H1 (cell line): ENCODE measurements around the gene MARCHF10. TPM values are rescaled to one million over a fixed set of nuclear protein-coding genes. Genes with fewer than 3 reads are reported as not detected.

Source experiments
- CTCF ChIA-PET: fragments of 300-600 bp; sonication (Branson Sonifier 250); formaldehyde crosslinking; loops from one replicate; lab custom pipeline; 2021; ENCODE audit not compliant: partially characterized antibody; lab: Charles Lee
- POLR2A ChIA-PET: fragments of 300-600 bp; sonication (Branson Sonifier 250); formaldehyde crosslinking; loops from one replicate; lab custom pipeline; 2021; ENCODE audit warnings: inconsistent platforms; ENCODE audit not compliant: partially characterized antibody; lab: Charles Lee
- DNase-seq, 2 experiments: peaks; one replicate each; pipeline versions ENCODE4 v3.0.0 to v3.0.0-alpha.2; 2010 to 2022; ENCODE audit warnings: low spot score in 2 of 2, low read depth in 1 of 2, mixed read lengths in 1 of 2
- FAIRE-seq: peaks from 2 replicates; lab custom pipeline; 2011; peaks lifted over from hg19 to GRCh38; lab: Jason Lieb, UNC
- H2AFZ ChIP-seq: 2 replicates; pipeline ENCODE4 v1.8.1; 2012; ENCODE audit warnings: low read length, inconsistent platforms
- H2AK5ac ChIP-seq: 2 replicates; pipeline ENCODE4 v1.6.1; 2013; ENCODE audit warnings: low read depth, low read length
- H2BK120ac ChIP-seq: replicated peaks from 2 replicates; pipeline ENCODE3; 2013; ENCODE audit warnings: low read depth, low read length, inconsistent platforms
- H2BK12ac ChIP-seq: 2 replicates; pipeline ENCODE4 v1.6.1; 2013; ENCODE audit warnings: low read depth, low read length
- H2BK15ac ChIP-seq: 2 replicates; pipeline ENCODE4 v1.6.1; 2013; ENCODE audit warnings: low read length
- H2BK20ac ChIP-seq: 2 replicates; pipeline ENCODE4 v1.6.1; 2013; ENCODE audit warnings: low read length
- H2BK5ac ChIP-seq: 2 replicates; pipeline ENCODE4 v1.6.1; 2013; ENCODE audit warnings: low read depth, low read length
- H3K14ac ChIP-seq: 2 replicates; pipeline ENCODE4 v1.6.1; 2013; ENCODE audit warnings: inconsistent platforms; ENCODE audit not compliant: insufficient read length
- H3K18ac ChIP-seq: 2 replicates; pipeline ENCODE4 v1.6.1; 2013; ENCODE audit warnings: low read length; ENCODE audit errors: extremely low read depth
- H3K23ac ChIP-seq: 2 replicates; pipeline ENCODE4 v1.6.1; 2013; ENCODE audit warnings: inconsistent platforms; ENCODE audit not compliant: insufficient read length
- H3K23me2 ChIP-seq: 2 replicates; pipeline ENCODE4 v1.6.1; 2013; ENCODE audit warnings: low read depth, low read length
- H3K27ac ChIP-seq: 2 replicates; pipeline ENCODE4 v1.6.1; 2011; ENCODE audit warnings: low read depth, low read length, inconsistent platforms
- H3K27me3 ChIP-seq, 4 experiments: replicated peaks in 1 of 4; 1 replicate in 1 of 4; 2 replicates in 3 of 4; pipeline versions ENCODE4 v1.6.1 to v1.8.1; 2011 to 2013; ENCODE audit warnings: low read length in 3 of 4, mild to moderate bottlenecking in 3 of 4, inconsistent platforms in 2 of 4, mixed read lengths in 2 of 4, moderate library complexity in 1 of 4; ENCODE audit not compliant: control insufficient read depth in 3 of 4, insufficient read depth in 3 of 4; ENCODE audit errors: extremely low read depth in 1 of 4
- H3K36me3 ChIP-seq, 4 experiments: 2 replicates each; pipeline versions ENCODE4 v1.6.1 to v1.8.1; 2011 to 2013; ENCODE audit warnings: mild to moderate bottlenecking in 4 of 4, low read length in 3 of 4, moderate library complexity in 2 of 4, control low read depth in 1 of 4, inconsistent platforms in 1 of 4; ENCODE audit not compliant: insufficient read depth in 4 of 4, control insufficient read depth in 2 of 4
- H3K4ac ChIP-seq: replicated peaks from 2 replicates; pipeline ENCODE3; 2013; ENCODE audit warnings: low read length, low read depth, mixed read lengths, inconsistent platforms; ENCODE audit not compliant: insufficient read length
- H3K4me1 ChIP-seq, 4 experiments: replicated peaks in 1 of 4; 1 replicate in 1 of 4; 2 replicates in 3 of 4; pipeline versions ENCODE4 v1.6.1 to v1.8.1; 2011 to 2013; ENCODE audit warnings: low read length in 3 of 4, inconsistent platforms in 2 of 4, mixed read lengths in 1 of 4; ENCODE audit not compliant: insufficient read depth in 4 of 4, control insufficient read depth in 3 of 4
- H3K4me2 ChIP-seq, 2 experiments: 2 replicates each; pipeline versions ENCODE4 v1.6.1 to v1.8.1; 2011 to 2013; ENCODE audit warnings: low read depth in 2 of 2, low read length in 2 of 2, control low read depth in 1 of 2, inconsistent platforms in 1 of 2, mild to moderate bottlenecking in 1 of 2; ENCODE audit not compliant: insufficient read depth in 1 of 2
- H3K4me3 ChIP-seq, 4 experiments: fragments of 200-600, 300-600 bp in 1 of 4; sonication (generic), shearing (Covaris generic), sonication (Bioruptor Twin) in 1 of 4; 2 replicates each; pipeline versions ENCODE4 v1.5.1 to v1.8.1; 2011 to 2016; ENCODE audit warnings: low read length in 4 of 4, low read depth in 3 of 4, control low read depth in 2 of 4, inconsistent platforms in 2 of 4, mild to moderate bottlenecking in 2 of 4, mixed read lengths in 1 of 4, moderate library complexity in 1 of 4; ENCODE audit not compliant: insufficient read depth in 2 of 4; ENCODE audit errors: extremely low read depth in 1 of 4
- H3K56ac ChIP-seq: replicated peaks from 2 replicates; pipeline ENCODE3; 2013; ENCODE audit warnings: low read depth, mild to moderate bottlenecking, mixed read lengths, low read length, inconsistent platforms; ENCODE audit not compliant: insufficient read length
- H3K79me1 ChIP-seq: 2 replicates; pipeline ENCODE4 v1.6.1; 2013; ENCODE audit warnings: low read depth, low read length, control low read depth
- H3K79me2 ChIP-seq, 2 experiments: 2 replicates each; pipeline versions ENCODE4 v1.6.1 to v1.8.1; 2012 to 2013; ENCODE audit warnings: low read length in 2 of 2, mild to moderate bottlenecking in 2 of 2, inconsistent platforms in 1 of 2; ENCODE audit not compliant: insufficient read depth in 2 of 2, control insufficient read depth in 1 of 2
- H3K9ac ChIP-seq, 4 experiments: replicated peaks in 1 of 4; 1 replicate in 1 of 4; 2 replicates in 3 of 4; pipeline versions ENCODE4 v1.6.1 to v1.8.1; 2011 to 2013; ENCODE audit warnings: low read depth in 3 of 4, low read length in 3 of 4, control low read depth in 2 of 4, mild to moderate bottlenecking in 2 of 4, moderate library complexity in 2 of 4, inconsistent platforms in 1 of 4; ENCODE audit errors: extremely low read depth in 1 of 4
- H3K9me3 ChIP-seq, 2 experiments: 2 replicates each; pipeline versions ENCODE4 v1.6.1 to v1.8.1; 2012 to 2013; ENCODE audit warnings: mild to moderate bottlenecking in 2 of 2, moderate library complexity in 2 of 2, control low read depth in 1 of 2, inconsistent platforms in 1 of 2, low read depth in 1 of 2, low read length in 1 of 2, mixed read lengths in 1 of 2; ENCODE audit not compliant: insufficient read depth in 2 of 2
- H4K20me1 ChIP-seq, 2 experiments: replicated peaks in 1 of 2; 2 replicates each; pipeline versions ENCODE3 to v1.8.1; 2011 to 2013; ENCODE audit warnings: inconsistent platforms in 2 of 2, low read length in 2 of 2, mild to moderate bottlenecking in 1 of 2; ENCODE audit not compliant: insufficient read depth in 2 of 2, control insufficient read depth in 1 of 2
- H4K5ac ChIP-seq: 2 replicates; pipeline ENCODE4 v1.6.1; 2013; ENCODE audit warnings: low read length, low read depth, mixed read lengths, inconsistent platforms; ENCODE audit not compliant: insufficient read length
- H4K8ac ChIP-seq: 2 replicates; pipeline ENCODE4 v1.8.0; 2013; ENCODE audit warnings: mild to moderate bottlenecking, moderate library complexity, low read length, inconsistent platforms; ENCODE audit not compliant: insufficient read depth; ENCODE audit errors: extremely low read depth
- H4K91ac ChIP-seq: replicated peaks from 2 replicates; pipeline ENCODE3; 2013; ENCODE audit warnings: low read length, mixed read lengths, inconsistent platforms; ENCODE audit not compliant: insufficient read length
- CHD2 ChIP-seq: IDR thresholded peaks from 2 replicates; pipeline ENCODE4 v1.6.1; 2012; ENCODE audit warnings: low read length, improper control_type of control experiment
- CTBP2 ChIP-seq: IDR thresholded peaks from 2 replicates; pipeline ENCODE4 v1.7.0; 2011; ENCODE audit warnings: borderline replicate concordance, mild to moderate bottlenecking, moderate library complexity, mixed read lengths, low read length; ENCODE audit not compliant: insufficient read depth, insufficient read length
- EGR1 ChIP-seq: IDR thresholded peaks from 2 replicates; pipeline ENCODE4 v1.6.1; 2011; ENCODE audit warnings: low read depth, low read length, borderline replicate concordance
- EZH2 ChIP-seq: fragments of 200-600 bp; sonication (generic); IDR thresholded peaks from 2 replicates; pipeline ENCODE4 v1.7.1; 2012; ENCODE audit warnings: low read depth, mild to moderate bottlenecking, moderate library complexity, low read length, inconsistent platforms; ENCODE audit not compliant: severe bottlenecking
- HDAC2 ChIP-seq, 2 experiments: fragments of 300-600 bp in 1 of 2; sonication (generic) in 1 of 2; IDR thresholded peaks; 2 replicates each; pipeline ENCODE4 v1.6.1; 2011 to 2012; ENCODE audit warnings: low read depth in 2 of 2, low read length in 2 of 2, mild to moderate bottlenecking in 2 of 2, moderate library complexity in 2 of 2, borderline replicate concordance in 1 of 2, inconsistent platforms in 1 of 2
- HDAC6 ChIP-seq: IDR thresholded peaks from one replicate; pipeline ENCODE4 v1.7.1; 2012; ENCODE audit warnings: low read depth, mild to moderate bottlenecking, inconsistent platforms, low read length, moderate library complexity
- PHF8 ChIP-seq: fragments of 200-600 bp; sonication (generic); conservative IDR thresholded peaks from 2 replicates; pipeline ENCODE4 v1.7.1; 2012; ENCODE audit warnings: low read depth, mild to moderate bottlenecking, inconsistent platforms, low read length, moderate library complexity
- SP2 ChIP-seq: IDR thresholded peaks from 2 replicates; pipeline ENCODE4 v1.6.1; 2012; ENCODE audit warnings: mild to moderate bottlenecking, low read length, inconsistent platforms
- TCF12 ChIP-seq: IDR thresholded peaks from 2 replicates; pipeline ENCODE4 v1.6.1; 2011; ENCODE audit warnings: low read depth, mild to moderate bottlenecking, low read length
- USF2 ChIP-seq: IDR thresholded peaks from 2 replicates; pipeline ENCODE4 v1.6.1; 2011; ENCODE audit warnings: low read length, improper control_type of control experiment
- WGBS, 2 experiments: shearing (Covaris generic) in 1 of 2; methylation state at CpG; one replicate each; pipeline versions ENCODE4 v1.1.6 to v1.1.7; 2013 to 2015; ENCODE audit warnings: low lambda C conversion rate in 2 of 2, mixed read lengths in 2 of 2, inconsistent platforms in 1 of 2, low coverage in 1 of 2, missing lambda C conversion rate in 1 of 2; ENCODE audit not compliant: insufficient replicate concordance in 2 of 2, insufficient coverage in 1 of 2, insufficient read length in 1 of 2; ENCODE audit errors: extremely low coverage in 1 of 2, missing lambda C conversion rate in 1 of 2; 5-methylcytosine and 5-hydroxymethylcytosine counted together
- polyA plus RNA-seq, 7 experiments: library from polyadenylated mRNA; depleted of rRNA in 3 of 7; stranded (reverse) in 5 of 7; unstranded in 2 of 7; fragments of >200 nt in 5 of 7; fragments of 200-250 nt in 2 of 7; gene quantifications; 1 replicate in 5 of 7; 2 replicates in 1 of 7; 4 replicates in 1 of 7; pipeline versions ENCODE4 v1.2.1 to v1.2.3, GENCODE V29; 2011 to 2013; ENCODE audit warnings: missing spikeins in 2 of 7, mixed read lengths in 2 of 7
- total RNA-seq: library from RNA; stranded (reverse); fragmentation: NEBNext Ultra II Directional; extraction: Animal tissue kit (Norgen Biotek cat#: 25700); gene quantifications from 2 replicates; pipeline ENCODE4 v1.2.1, GENCODE V29; 2021
- TF ChIP-seq, protein P1 (sequence below): IDR thresholded peaks from 2 replicates; pipeline ENCODE4 v1.6.1; 2011; ENCODE audit warnings: low read depth, mild to moderate bottlenecking, low read length; ENCODE audit not compliant: insufficient read depth

The MARCHF10 gene
- total and polyA plus RNA-seq, 2 of the 8 experiments (the other 6 are each of a cell fraction or from before 2014, with no cell fraction given) = 0.48 to 0.73 TPM

GRCh38 chr17:62680541-62681052 lies 127.5 kb downstream of the MARCHF10 start:
- Histone ChIP-seq H2BK20ac (no peak overlapping the region), H2BK12ac (no peak overlapping the region), H3K56ac (no peak overlapping the region), H2AFZ (no peak overlapping the region), H2AK5ac (no peak overlapping the region), H4K5ac (no peak overlapping the region), H3K23ac (no peak overlapping the region), H3K18ac (no peak overlapping the region), H3K79me2 (no peaks in the 10 kb centered on the region), H2BK15ac (no peak overlapping the region), H3K27me3 (no peaks in the 10 kb centered on the region), H3K9ac (no peak overlapping the region), H2BK120ac (no peak overlapping the region), H3K4me2 (no peak overlapping the region), H3K4me3 (no peak overlapping the region), H4K91ac (peak overlapping the region; percentile 65), H3K9me3 (no peaks in the 10 kb centered on the region; a peak in 1 of 4 replicates), H4K8ac (no peak overlapping the region), H3K4me1 (peaks cover 0 to 4% (median 0%) of the 10 kb centered on the region in 4 experiments; a peak in 2 of 7 replicates), H4K20me1 (peaks cover 0 to 2% of the 10 kb centered on the region in 2 experiments), H3K27ac (no peak overlapping the region), H3K14ac (no peak overlapping the region), H3K79me1 (no peaks in the 10 kb centered on the region), H3K23me2 (no peaks in the 10 kb centered on the region), H2BK5ac (no peak overlapping the region), H3K4ac (no peak overlapping the region), H3K36me3 (peaks cover 0 to 7% (median 3%) of the 10 kb centered on the region in 4 experiments; a peak in 4 of 8 replicates)
- 84% methylated on average over 28 of the region's 36 CpGs; no CpG with 5 or more reads in 1 of the 2 experiments for WGBS, 2 experiments
- DNase-seq (no peak), FAIRE-seq (no peak)
- POLR2A ChIA-PET = interaction anchor here (1.4 kb wide), 1 partner anchor 10 kb away, joined by 3 read pairs; no protein-coding TSS in a partner anchor
- CTCF ChIA-PET = interaction anchor here (1.3 to 3.7 kb wide), 4 partner anchors 8 to 22 kb away, joined by 3 to 20 read pairs (median 10); no protein-coding TSS in a partner anchor
- TF ChIP-seq HDAC6 (no peak), CTBP2 (no peak), PHF8 (no peak), HDAC2 (IDR thresholded peaks at IDR 0.05; ENCODE audit: borderline replicate concordance in 1 of 2, low read depth in 2 of 2, low read length in 2 of 2) (no peak), USF2 (no peak), EZH2 (no peak), CHD2 (no peak), TCF12 (no peak), SP2 (no peak), EGR1 (no peak)
- TF ChIP-seq, protein P1, sequence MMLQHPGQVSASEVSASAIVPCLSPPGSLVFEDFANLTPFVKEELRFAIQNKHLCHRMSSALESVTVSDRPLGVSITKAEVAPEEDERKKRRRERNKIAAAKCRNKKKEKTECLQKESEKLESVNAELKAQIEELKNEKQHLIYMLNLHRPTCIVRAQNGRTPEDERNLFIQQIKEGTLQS = no peak
